ENCODE results near the gene KRTAP10-2. TPM values are rescaled to one million over a fixed set of nuclear protein-coding genes. Genes with fewer than 3 reads are reported as not detected.
"Not testable (repeated sequence)": the region's sequence is repeated elsewhere in the genome, so short reads cannot be mapped to it uniquely, and the experiment has no call there.

The KRTAP10-2 gene
- total and polyA plus RNA-seq, 2 donors = not detected

- 80% methylated on average over 10 of the region's 10 CpGs for WGBS
- H3K27me3 ChIP-seq (ENCODE audit: control insufficient read depth in 2 of 2, insufficient read depth in 1 of 2, low read length in 1 of 2); DNase-seq (ENCODE audit: low read depth in 6 of 9, low spot score in 9 of 9): not testable (repeated sequence)
Observed at GRCh38 chr21:44558329-44558675, 7.0 kb upstream of the KRTAP10-2 start.

GRCh38 chr21:44557491-44558328 is 6.4 kb upstream of the KRTAP10-2 start:
- H3K27me3 ChIP-seq (ENCODE audit: control insufficient read depth in 2 of 2, insufficient read depth in 1 of 2, low read length in 1 of 2) = peaks cover 0 to 9% of the 10 kb centered on the region in 2 donors
- H3K9me3 ChIP-seq (ENCODE audit: control insufficient read depth in 2 of 2, insufficient read depth in 1 of 2, low read length in 1 of 2) = no peaks in the 10 kb centered on the region
- H3K36me3 ChIP-seq (ENCODE audit: control insufficient read depth in 2 of 2, insufficient read depth in 2 of 2, low read length in 1 of 2) = no peaks in the 10 kb centered on the region
- no peak for DNase-seq (ENCODE audit: low read depth in 6 of 9, low spot score in 9 of 9)
- H3K27ac ChIP-seq (ENCODE audit: low read depth in 1 of 2, low read length in 1 of 2) = no peak overlapping the region
- no peaks in the 10 kb centered on the region for H3K4me1 ChIP-seq (ENCODE audit: control insufficient read depth in 2 of 2, insufficient read depth in 2 of 2, low read length in 2 of 2)
- 73% methylated on average over 30 of the region's 30 CpGs for WGBS
- no peak overlapping the region for H3K4me3 ChIP-seq (ENCODE audit: low read length in 2 of 2)

More at GRCh38 chr21:44558329-44558675, 7.0 kb upstream of the KRTAP10-2 start:
- not testable (repeated sequence) for H3K4me3 ChIP-seq (ENCODE audit: low read length in 2 of 2); H3K36me3 ChIP-seq (ENCODE audit: control insufficient read depth in 2 of 2, insufficient read depth in 2 of 2, low read length in 1 of 2); H3K9me3 ChIP-seq (ENCODE audit: control insufficient read depth in 2 of 2, insufficient read depth in 1 of 2, low read length in 1 of 2); H3K4me1 ChIP-seq (ENCODE audit: control insufficient read depth in 2 of 2, insufficient read depth in 2 of 2, low read length in 2 of 2); H3K27ac ChIP-seq (ENCODE audit: low read depth in 1 of 2, low read length in 1 of 2)

- Histone ChIP-seq H3K4me1 (ENCODE audit: control insufficient read depth in 2 of 2, insufficient read depth in 2 of 2, low read length in 2 of 2) (no peaks in the 10 kb centered on the region), H3K36me3 (ENCODE audit: control insufficient read depth in 2 of 2, insufficient read depth in 2 of 2, low read length in 1 of 2) (no peaks in the 10 kb centered on the region), H3K4me3 (ENCODE audit: low read length in 2 of 2) (no peak overlapping the region), H3K27ac (ENCODE audit: low read depth in 1 of 2, low read length in 1 of 2) (no peak overlapping the region), H3K9me3 (ENCODE audit: control insufficient read depth in 2 of 2, insufficient read depth in 1 of 2, low read length in 1 of 2) (no peaks in the 10 kb centered on the region), H3K27me3 (ENCODE audit: control insufficient read depth in 2 of 2, insufficient read depth in 1 of 2, low read length in 1 of 2) (peaks cover 0 to 9% of the 10 kb centered on the region in 2 donors)
- no peak for DNase-seq (ENCODE audit: low read depth in 6 of 9, low spot score in 9 of 9)
- 75% methylated on average over 9 of the region's 9 CpGs for WGBS
Observed at GRCh38 chr21:44556879-44557278, 5.6 kb upstream of the KRTAP10-2 start.

GRCh38 chr21:44555200-44555875 is 4.0 kb upstream of the KRTAP10-2 start:
- Histone ChIP-seq H3K4me3 (ENCODE audit: low read length in 2 of 2) (no peak overlapping the region), H3K4me1 (ENCODE audit: control insufficient read depth in 2 of 2, insufficient read depth in 2 of 2, low read length in 2 of 2) (no peaks in the 10 kb centered on the region), H3K36me3 (ENCODE audit: control insufficient read depth in 2 of 2, insufficient read depth in 2 of 2, low read length in 1 of 2) (no peaks in the 10 kb centered on the region), H3K27me3 (ENCODE audit: control insufficient read depth in 2 of 2, insufficient read depth in 1 of 2, low read length in 1 of 2) (peaks cover 0 to 11% of the 10 kb centered on the region in 2 donors), H3K9me3 (ENCODE audit: control insufficient read depth in 2 of 2, insufficient read depth in 1 of 2, low read length in 1 of 2) (no peaks in the 10 kb centered on the region), H3K27ac (ENCODE audit: low read depth in 1 of 2, low read length in 1 of 2) (no peak overlapping the region)
- no peak for DNase-seq (ENCODE audit: low read depth in 6 of 9, low spot score in 9 of 9)
- WGBS = 84% methylated on average over 13 of the region's 13 CpGs

- Histone ChIP-seq H3K27me3 (ENCODE audit: control insufficient read depth in 2 of 2, insufficient read depth in 1 of 2, low read length in 1 of 2) (peaks cover 0 to 10% of the 10 kb centered on the region in 2 donors), H3K36me3 (ENCODE audit: control insufficient read depth in 2 of 2, insufficient read depth in 2 of 2, low read length in 1 of 2) (no peaks in the 10 kb centered on the region), H3K27ac (ENCODE audit: low read depth in 1 of 2, low read length in 1 of 2) (no peak overlapping the region), H3K9me3 (ENCODE audit: control insufficient read depth in 2 of 2, insufficient read depth in 1 of 2, low read length in 1 of 2) (peaks cover 0 to 2% of the 10 kb centered on the region in 2 donors), H3K4me3 (ENCODE audit: low read length in 2 of 2) (no peak overlapping the region), H3K4me1 (ENCODE audit: control insufficient read depth in 2 of 2, insufficient read depth in 2 of 2, low read length in 2 of 2) (peaks cover 0 to 4% of the 10 kb centered on the region in 2 donors)
- DNase-seq (ENCODE audit: low read depth in 6 of 9, low spot score in 9 of 9) = no peak
- 90% methylated on average over 13 of the region's 13 CpGs for WGBS
Observed at GRCh38 chr21:44552681-44553080, 1.4 kb upstream of the KRTAP10-2 start.

- DNase-seq (ENCODE audit: low read depth in 6 of 9, low spot score in 9 of 9) = no peak
- WGBS = 88% methylated on average over 6 of the region's 6 CpGs
- H3K27ac ChIP-seq (ENCODE audit: low read depth in 1 of 2, low read length in 1 of 2) = no peak overlapping the region
- H3K4me1 ChIP-seq (ENCODE audit: control insufficient read depth in 2 of 2, insufficient read depth in 2 of 2, low read length in 2 of 2) = peaks cover 0 to 6% of the 10 kb centered on the region in 2 donors
- H3K9me3 ChIP-seq (ENCODE audit: control insufficient read depth in 2 of 2, insufficient read depth in 1 of 2, low read length in 1 of 2) = peaks cover 0 to 2% of the 10 kb centered on the region in 2 donors
- H3K4me3 ChIP-seq (ENCODE audit: low read length in 2 of 2) = no peak overlapping the region
- no peaks in the 10 kb centered on the region for H3K36me3 ChIP-seq (ENCODE audit: control insufficient read depth in 2 of 2, insufficient read depth in 2 of 2, low read length in 1 of 2)
- peaks cover 0 to 6% of the 10 kb centered on the region in 2 donors for H3K27me3 ChIP-seq (ENCODE audit: control insufficient read depth in 2 of 2, insufficient read depth in 1 of 2, low read length in 1 of 2)
Observed at GRCh38 chr21:44552136-44552535, 831 bp upstream of the KRTAP10-2 start.

GRCh38 chr21:44550807-44551206 is 498 bp downstream of the KRTAP10-2 start:
- Histone ChIP-seq H3K36me3 (ENCODE audit: control insufficient read depth in 2 of 2, insufficient read depth in 2 of 2, low read length in 1 of 2) (no peaks in the 10 kb centered on the region), H3K27me3 (ENCODE audit: control insufficient read depth in 2 of 2, insufficient read depth in 1 of 2, low read length in 1 of 2) (peaks cover 0 to 6% of the 10 kb centered on the region in 2 donors), H3K9me3 (ENCODE audit: control insufficient read depth in 2 of 2, insufficient read depth in 1 of 2, low read length in 1 of 2) (peaks cover 2 to 4% of the 10 kb centered on the region in 2 donors), H3K27ac (ENCODE audit: low read depth in 1 of 2, low read length in 1 of 2) (no peak overlapping the region), H3K4me1 (ENCODE audit: control insufficient read depth in 2 of 2, insufficient read depth in 2 of 2, low read length in 2 of 2) (peaks cover 0 to 6% of the 10 kb centered on the region in 2 donors), H3K4me3 (ENCODE audit: low read length in 2 of 2) (no peak overlapping the region)
- DNase-seq (ENCODE audit: low read depth in 6 of 9, low spot score in 9 of 9) = no peak
- WGBS = 82% methylated on average over 10 of the region's 10 CpGs

GRCh38 chr21:44550285-44550684 is 1.0 kb downstream of the KRTAP10-2 start:
- H3K36me3 ChIP-seq (ENCODE audit: control insufficient read depth in 2 of 2, insufficient read depth in 2 of 2, low read length in 1 of 2); H3K9me3 ChIP-seq (ENCODE audit: control insufficient read depth in 2 of 2, insufficient read depth in 1 of 2, low read length in 1 of 2); DNase-seq (ENCODE audit: low read depth in 6 of 9, low spot score in 9 of 9); H3K4me1 ChIP-seq (ENCODE audit: control insufficient read depth in 2 of 2, insufficient read depth in 2 of 2, low read length in 2 of 2); H3K27me3 ChIP-seq (ENCODE audit: control insufficient read depth in 2 of 2, insufficient read depth in 1 of 2, low read length in 1 of 2); H3K27ac ChIP-seq (ENCODE audit: low read depth in 1 of 2, low read length in 1 of 2); H3K4me3 ChIP-seq (ENCODE audit: low read length in 2 of 2): not testable (repeated sequence)
- 48% methylated on average over 17 of the region's 17 CpGs for WGBS

GRCh38 chr21:44549525-44550211 is 1.6 kb downstream of the KRTAP10-2 start:
- Histone ChIP-seq H3K4me3 (ENCODE audit: low read length in 2 of 2) (no peak overlapping the region), H3K9me3 (ENCODE audit: control insufficient read depth in 2 of 2, insufficient read depth in 1 of 2, low read length in 1 of 2) (peaks cover 2 to 4% of the 10 kb centered on the region in 2 donors), H3K27me3 (ENCODE audit: control insufficient read depth in 2 of 2, insufficient read depth in 1 of 2, low read length in 1 of 2) (peaks cover 0 to 6% of the 10 kb centered on the region in 2 donors), H3K36me3 (ENCODE audit: control insufficient read depth in 2 of 2, insufficient read depth in 2 of 2, low read length in 1 of 2) (no peaks in the 10 kb centered on the region), H3K4me1 (ENCODE audit: control insufficient read depth in 2 of 2, insufficient read depth in 2 of 2, low read length in 2 of 2) (peaks cover 0 to 6% of the 10 kb centered on the region in 2 donors), H3K27ac (ENCODE audit: low read depth in 1 of 2, low read length in 1 of 2) (peak overlapping the region in 1 of 2 donors; percentile 26)
- 81% methylated on average over 25 of the region's 25 CpGs for WGBS
- DNase-seq (ENCODE audit: low read depth in 6 of 9, low spot score in 9 of 9) = no peak
